Stimulated activated CD8-positive, alpha-beta memory T cell treated with anti-CD3 and anti-CD28 coated beads, Interleukin-7, amount 100 ng/mL, for 24 hours (primary cell): ENCODE data around the gene CPN1.
"Not testable (repeated sequence)": the region's sequence is repeated elsewhere in the genome, so short reads cannot be mapped to it uniquely, and the experiment has no call there.

Source experiments
- DNase-seq: peaks from one replicate; pipeline ENCODE4 v3.0.0-alpha.2; 2020; ENCODE audit warnings: low read depth

CPN1 gene

GRCh38 chr10:100022403-100022802, 59.3 kb downstream of the CPN1 start:
- DNase-seq: no peak

GRCh38 chr10:100021322-100021721, 60.3 kb downstream of the CPN1 start:
- no peak for DNase-seq

DNA sequence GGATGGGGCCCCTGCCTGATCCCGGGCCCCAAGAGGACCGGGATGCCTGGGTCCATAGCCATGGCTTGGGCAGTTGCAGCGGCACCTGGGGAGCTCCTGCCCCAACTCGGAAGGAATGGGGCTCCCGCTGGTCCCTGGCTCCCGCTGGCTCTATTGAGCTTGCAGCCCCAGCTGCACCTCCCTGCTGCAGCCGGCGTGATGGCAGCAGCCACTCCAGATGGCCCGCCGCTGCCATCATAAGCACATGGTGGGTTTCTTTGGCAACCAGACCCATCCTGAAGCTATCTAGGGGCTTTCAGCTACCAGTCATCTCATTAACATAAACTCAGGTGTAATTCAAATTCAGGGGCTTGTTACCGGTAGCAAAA, 60.8 kb downstream of the CPN1 start:
- no peak for DNase-seq

- DNase-seq: no peak
Measured at GRCh38 chr10:100020142-100020885, 61.4 kb downstream of the CPN1 start.

DNA sequence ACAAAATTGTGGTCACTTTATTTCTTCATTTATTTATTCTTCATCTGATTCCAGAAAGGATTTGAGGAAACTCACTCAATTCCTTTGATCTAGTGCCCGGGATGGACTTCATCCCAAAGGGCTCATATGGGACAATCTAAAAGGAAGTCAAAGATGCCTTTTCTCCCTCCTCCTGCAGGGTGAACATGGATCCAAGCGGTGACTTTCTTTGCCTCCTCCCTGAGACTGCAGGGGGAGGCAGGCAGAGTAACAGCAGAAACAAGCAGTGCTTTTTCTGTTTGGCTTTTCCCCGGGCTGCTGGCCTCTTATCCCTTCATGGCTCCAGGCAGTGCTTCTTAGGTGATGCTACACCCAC, 61.9 kb downstream of the CPN1 start:
- no peak for DNase-seq

GRCh38 chr10:100014071-100014762, 67.5 kb downstream of the CPN1 start:
- no peak for DNase-seq

DNA sequence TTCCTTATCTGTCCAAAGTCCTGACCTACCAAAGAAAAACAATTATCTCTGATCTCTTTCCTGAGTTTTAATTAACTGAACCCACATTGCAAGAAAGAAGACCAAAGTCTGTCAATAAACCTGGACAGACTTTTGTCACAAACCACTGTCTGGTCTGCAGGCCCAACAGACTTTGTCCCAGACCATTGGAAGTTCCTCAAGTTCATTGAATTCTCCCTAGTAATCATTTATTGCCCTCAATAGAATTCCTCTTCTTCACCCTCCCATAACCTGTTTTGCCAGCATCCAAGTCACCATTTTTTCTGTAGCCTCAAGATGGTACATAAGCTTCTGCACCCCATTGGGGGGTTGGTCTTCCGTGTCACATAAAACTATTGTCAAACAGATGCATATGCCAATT, 68.0 kb downstream of the CPN1 start:
- DNase-seq: no peak

DNA sequence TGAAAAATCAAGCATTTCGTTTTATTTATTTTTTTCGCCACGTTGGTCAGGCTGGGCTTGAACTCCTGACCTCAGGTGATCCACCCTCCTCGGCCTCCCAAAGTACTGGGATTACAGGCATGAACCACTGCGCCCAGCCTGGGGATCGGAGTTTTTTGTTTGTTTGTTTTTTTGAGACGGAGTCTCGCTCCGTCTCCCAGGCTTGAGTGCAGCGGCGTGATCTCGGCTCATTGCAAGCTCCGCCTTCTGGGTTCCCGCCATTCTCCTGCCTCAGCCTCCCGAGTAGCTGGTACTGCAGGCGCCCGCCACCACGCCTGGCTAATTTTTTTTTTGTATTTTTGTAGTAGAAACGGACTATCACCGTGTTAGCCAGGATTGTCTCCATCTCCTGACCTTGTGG, 69.8 kb downstream of the CPN1 start:
- DNase-seq: not testable (repeated sequence)

GRCh38 chr10:100009793-100010676, 71.6 kb downstream of the CPN1 start, which contains the start of gene DNMBP:
TSS of gene DNMBP (minus strand) at chr10:100009947. CDS start at chr10:99972124, 37,823 bp downstream.
- peak; percentile 63 for DNase-seq

DNA sequence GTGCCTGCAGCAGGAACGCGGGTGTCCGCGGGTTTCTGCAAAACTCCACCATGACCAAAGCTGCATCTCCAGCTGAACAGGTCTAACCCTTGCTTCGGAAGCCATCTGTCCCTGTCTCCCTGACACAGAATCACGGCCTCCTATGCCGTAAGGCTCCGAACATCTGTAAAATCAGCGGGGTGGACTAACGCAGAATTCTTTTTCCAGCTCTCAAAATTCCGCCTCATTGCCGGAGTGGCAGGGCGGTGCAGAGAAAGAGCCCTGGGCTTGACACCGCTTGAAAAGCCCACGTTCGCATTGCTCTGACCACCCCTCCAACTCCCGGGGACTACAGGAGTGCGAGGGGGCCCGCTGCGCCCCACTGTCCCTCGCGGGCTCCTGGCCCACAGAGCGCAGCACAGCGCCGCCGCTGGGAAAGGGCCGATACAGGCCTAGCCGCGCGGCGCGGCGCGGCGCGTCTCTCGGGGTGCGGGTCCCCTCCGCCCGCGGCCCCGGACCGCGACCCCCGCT, 72.3 kb downstream of the CPN1 start:
- no peak for DNase-seq

DNA sequence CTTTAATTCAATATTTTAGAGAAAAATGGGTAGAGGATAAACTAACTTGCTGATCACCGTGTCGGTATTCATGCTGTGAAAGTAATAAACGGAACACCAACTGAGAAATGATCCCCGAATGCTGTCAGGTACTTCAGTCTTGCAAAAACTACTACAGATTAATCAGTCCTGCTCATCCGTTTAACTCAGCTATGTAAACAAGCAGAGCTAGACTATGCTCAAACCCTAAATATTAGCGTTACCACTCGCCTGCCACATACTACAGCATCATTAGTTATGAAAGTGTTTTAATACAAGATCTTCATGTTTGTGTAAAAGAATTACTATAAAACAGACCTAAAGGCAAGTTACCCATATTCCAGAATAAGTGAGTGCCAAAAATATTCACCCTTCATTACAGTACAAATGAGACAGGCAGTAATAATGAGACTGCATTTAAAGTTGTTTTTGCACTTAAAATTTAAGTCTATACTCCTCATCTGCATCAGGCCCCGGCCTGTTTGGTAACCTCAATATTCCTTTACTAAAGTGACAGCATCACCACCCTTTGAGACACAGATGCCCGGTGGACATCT, 72.9 kb downstream of the CPN1 start:
- DNase-seq: no peak

GRCh38 chr10:100008142-100008522, 73.5 kb downstream of the CPN1 start:
- no peak for DNase-seq

DNA sequence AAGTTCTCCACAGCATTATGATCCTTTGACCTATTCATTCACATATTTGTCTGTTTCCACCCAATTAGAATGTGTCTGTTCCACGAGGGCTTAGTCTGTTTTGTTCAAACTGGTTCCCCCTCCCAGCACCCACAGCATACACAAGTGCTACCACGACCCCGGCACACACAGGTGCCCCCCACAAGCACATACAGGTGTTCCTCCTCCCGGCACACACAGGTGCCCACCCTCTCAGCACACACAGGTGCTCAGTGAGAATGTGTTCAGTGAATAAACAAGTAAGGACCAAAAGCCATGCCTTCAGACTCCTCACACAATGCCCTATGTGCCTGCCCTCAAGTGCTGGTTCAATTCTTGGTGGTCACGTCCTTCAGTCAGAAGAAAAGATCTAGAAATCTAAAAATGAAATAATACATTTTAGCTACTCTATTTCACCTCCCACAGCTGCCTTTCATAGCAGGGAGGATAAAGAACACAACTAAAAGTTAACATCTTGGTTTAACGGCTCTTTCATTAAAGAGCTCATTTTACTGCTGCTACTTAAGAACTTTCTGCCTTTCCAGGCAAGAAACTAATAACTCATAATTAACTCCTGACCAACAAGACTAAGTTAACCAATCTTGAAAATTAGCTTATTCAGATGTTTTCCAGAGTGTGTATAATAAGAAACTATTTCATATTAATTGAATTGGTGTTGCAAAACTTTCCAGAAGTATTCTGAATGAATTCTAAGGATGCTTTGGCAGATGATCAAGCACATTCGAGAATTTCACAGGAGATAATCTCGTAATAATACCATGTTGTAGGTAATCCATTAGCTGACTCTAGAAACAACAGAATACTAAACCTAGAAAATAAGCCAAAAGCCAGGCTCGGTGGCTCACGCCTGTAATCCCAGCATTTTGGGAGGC, 74.2 kb downstream of the CPN1 start:
- no peak for DNase-seq

DNA sequence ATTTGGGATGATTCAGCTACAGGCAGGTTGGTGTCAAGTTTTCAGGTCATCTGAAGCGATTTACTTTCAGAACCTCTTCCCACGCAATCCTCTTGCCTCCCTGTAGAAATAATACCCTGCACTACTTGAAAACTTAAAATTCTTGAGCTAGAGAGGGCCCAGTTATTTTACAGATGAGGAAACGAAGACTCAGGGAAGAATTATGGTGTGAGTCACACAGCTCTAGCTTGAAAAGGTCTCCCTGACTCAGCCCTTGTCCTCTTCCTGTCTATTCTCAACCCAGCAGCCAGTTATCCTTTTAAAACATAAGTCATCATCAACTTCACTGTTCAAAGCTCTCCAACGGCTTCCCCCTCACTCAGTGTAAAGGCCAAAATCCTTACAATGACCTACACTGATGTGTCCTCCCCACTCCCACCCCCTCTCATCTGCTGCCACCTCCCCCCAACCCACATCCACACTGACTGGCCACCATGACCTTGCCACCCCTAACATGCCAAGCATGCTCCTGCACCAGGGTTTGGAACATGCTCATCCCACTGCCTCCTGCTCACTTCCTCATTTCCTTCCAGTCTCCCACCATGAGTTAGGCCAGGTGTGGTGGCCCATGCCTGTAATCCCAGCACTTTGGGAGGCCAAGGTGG, 75.3 kb downstream of the CPN1 start:
- no peak for DNase-seq

DNA sequence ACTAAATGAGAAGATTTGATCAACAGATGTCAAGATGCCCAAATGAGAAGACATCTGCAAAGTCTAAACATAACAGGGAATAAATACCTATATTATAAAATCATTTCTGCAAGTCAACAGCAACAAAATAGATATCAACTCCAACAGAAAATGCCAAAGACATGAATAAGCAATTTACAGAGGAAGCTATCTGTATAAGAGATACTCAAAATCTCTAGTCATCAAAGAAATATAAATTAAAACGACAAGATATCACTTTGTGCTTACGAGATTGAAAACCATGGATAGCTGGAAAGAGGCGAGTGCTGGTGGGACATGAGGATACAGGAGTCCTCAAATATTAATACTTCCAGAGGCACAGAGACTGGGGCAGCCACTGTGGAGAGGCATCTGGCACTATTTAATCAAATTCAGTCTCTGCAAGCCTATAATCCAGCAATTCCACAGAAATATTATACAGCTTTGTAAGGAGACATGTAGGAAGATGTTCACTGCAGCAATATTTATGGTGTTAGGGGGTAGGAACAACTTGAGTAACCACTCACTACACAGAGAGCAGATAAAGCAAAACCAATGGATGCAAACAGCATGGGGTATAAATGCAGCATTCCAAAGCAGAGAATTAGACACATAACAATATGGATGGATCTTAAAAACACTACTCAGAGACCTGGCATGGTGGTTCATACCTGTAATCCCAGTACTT, 76.7 kb downstream of the CPN1 start:
- no peak for DNase-seq

DNA sequence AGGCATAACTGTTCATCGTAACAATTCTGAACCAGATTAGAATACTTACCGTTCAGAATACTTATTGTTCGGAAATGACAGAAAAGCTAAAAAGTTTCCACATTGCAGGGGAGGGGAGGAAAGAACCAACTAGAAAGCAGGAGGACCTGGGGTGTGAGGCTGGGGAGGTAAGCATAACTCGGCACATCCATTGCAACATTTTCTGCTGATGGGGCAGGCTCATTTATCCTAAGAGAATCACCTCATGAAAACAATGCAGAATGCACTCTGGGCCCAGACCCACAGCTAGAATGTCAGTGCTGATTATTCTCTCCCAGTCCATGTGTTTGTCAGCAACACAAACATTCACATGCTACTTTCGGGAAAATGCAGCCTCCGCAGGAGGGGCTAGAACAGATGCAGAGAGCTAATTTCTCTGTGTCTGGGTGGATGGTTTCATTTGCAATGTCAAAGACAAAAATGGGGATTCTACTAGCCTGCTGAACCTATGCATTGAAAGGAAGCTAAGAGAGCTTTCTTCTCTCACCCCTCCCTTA, 81.5 kb downstream of the CPN1 start:
- no peak for DNase-seq

DNA sequence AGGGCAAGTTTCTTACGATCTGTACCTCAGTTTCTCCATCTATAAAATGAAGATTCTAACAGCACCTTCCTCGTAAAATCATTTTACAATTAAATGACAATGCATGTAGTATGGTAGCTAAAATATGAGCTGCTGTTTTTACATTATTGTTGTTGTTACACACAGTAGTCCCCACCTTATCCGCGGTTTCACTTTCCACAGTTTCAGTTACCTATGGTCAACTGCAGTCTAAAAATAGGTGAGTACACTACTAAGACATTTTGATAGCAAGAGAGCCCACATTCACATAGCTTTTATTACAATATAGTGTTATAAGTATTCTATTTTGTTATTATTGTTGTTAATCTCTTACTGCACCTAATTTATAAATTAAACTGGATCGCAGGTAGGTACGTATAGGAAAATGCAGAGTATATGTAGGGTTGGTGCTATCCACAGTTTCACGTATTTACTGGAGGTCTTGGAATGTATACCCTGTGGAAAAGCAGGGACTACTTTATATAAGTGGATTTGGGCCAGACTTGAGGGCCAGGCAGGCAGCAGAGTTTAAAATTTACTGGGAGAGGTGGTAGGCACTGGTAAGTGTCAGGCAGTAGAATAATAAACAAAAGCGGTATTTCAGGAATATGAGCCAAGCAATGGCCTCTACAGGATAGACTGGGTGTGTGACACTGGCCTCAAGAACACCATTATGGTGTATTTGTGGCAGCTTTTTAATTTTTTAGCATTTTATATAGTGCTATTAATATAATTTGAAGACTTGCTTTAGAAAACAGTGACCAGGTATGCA, 82.2 kb downstream of the CPN1 start:
- no peak for DNase-seq

GRCh38 chr10:99998889-99999288, 82.8 kb downstream of the CPN1 start:
- no peak for DNase-seq
